ENCODE results near the gene AGO1. TPM values are rescaled to one million over a fixed set of nuclear protein-coding genes. Genes with fewer than 3 reads are reported as not detected.

Gene AGO1
- total RNA-seq, 2 experiments from 2014 or later = 33.0 to 34.2 TPM

DNA sequence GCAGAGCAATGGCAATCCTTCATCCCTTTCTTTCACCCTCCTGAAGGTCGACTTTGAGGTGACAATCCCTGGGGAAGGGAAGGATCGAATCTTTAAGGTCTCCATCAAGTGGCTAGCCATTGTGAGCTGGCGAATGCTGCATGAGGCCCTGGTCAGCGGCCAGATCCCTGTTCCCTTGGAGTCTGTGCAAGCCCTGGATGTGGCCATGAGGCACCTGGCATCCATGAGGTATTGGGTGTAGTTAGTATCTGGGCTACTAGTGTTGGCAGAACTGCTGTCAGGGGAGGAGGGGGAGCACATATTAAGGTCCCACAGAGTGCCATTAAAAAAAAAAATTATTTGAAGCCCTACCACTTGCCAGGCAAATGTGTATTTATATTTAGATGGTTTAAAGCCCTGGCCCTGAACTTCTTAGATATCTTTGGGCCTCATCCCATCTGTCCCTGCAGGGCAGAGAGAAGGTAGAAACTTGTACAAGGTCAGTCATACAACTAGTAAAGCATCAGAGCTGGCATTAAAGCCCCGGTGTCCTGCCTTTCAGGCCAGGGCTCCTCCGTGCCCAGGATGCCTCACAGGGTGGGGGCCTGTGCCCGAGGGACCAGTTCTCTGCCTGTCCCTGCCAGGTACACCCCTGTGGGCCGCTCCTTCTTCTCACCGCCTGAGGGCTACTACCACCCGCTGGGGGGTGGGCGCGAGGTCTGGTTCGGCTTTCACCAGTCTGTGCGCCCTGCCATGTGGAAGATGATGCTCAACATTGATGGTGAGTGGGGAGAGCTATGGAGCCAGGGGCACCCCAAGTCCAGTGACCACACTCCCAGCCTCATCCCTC is 10.3 kb downstream of the AGO1 start:
- CTCF ChIA-PET = interaction anchor here (1.9 kb wide), 1 partner anchor 10 kb away, joined by 7 read pairs; the partner anchor contains the start of gene AGO1
- no peaks in the 10 kb centered on the region for H3K27me3 Mint-ChIP-seq

DNA sequence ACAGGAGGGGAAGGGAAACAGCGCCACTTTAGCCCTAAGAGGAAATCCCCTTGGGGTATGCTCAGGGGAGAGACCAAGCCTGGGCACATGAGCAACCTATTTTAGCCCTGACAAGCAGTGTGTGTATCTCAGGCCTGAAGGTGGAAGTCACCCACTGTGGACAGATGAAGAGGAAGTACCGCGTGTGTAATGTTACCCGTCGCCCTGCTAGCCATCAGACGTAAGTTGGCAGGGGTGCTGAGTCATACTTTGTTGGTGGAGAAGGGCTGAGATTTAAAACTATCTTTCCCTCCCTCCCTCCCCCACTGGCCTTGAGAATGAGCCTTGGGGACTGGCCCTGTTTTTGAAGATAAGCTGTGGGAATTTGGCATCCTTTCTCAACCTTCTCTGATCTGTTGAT is 11.2 kb downstream of the AGO1 start:
- ChIA-PET CTCF (interaction anchor here (1.3 kb wide), 1 partner anchor 10 kb away, joined by 3 read pairs; no protein-coding TSS in a partner anchor), POLR2A (no interaction called here)
- peaks cover 3% of the 10 kb centered on the region for H3K4me1 Mint-ChIP-seq (ENCODE audit: low read depth)
- DNase-seq = no peak
- peak overlapping the region; percentile 36 for H3K27ac Mint-ChIP-seq
- TF ChIP-seq, protein P1, sequence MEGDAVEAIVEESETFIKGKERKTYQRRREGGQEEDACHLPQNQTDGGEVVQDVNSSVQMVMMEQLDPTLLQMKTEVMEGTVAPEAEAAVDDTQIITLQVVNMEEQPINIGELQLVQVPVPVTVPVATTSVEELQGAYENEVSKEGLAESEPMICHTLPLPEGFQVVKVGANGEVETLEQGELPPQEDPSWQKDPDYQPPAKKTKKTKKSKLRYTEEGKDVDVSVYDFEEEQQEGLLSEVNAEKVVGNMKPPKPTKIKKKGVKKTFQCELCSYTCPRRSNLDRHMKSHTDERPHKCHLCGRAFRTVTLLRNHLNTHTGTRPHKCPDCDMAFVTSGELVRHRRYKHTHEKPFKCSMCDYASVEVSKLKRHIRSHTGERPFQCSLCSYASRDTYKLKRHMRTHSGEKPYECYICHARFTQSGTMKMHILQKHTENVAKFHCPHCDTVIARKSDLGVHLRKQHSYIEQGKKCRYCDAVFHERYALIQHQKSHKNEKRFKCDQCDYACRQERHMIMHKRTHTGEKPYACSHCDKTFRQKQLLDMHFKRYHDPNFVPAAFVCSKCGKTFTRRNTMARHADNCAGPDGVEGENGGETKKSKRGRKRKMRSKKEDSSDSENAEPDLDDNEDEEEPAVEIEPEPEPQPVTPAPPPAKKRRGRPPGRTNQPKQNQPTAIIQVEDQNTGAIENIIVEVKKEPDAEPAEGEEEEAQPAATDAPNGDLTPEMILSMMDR (IDR thresholded peaks at IDR 0.05) = no peak
- no peaks in the 10 kb centered on the region for H3K27me3 Mint-ChIP-seq
- H3K9me3 Mint-ChIP-seq = no peaks in the 10 kb centered on the region
- intact Hi-C loops (cut with micrococcal nuclease) = no loop called here
- no peak overlapping the region for H3K4me3 Mint-ChIP-seq
- peaks cover 26% of the 10 kb centered on the region for H3K36me3 Mint-ChIP-seq (ENCODE audit: low read depth)
- peak; percentile 45 for ATAC-seq

More for the DNA sequence above, 10.3 kb downstream of the AGO1 start:
- TF ChIP-seq, protein P1 (IDR thresholded peaks at IDR 0.05) = no peak
- no peak for ATAC-seq
- intact Hi-C loops (cut with micrococcal nuclease) = no loop called here
- no peak overlapping the region for H3K27ac Mint-ChIP-seq
- H3K4me1 Mint-ChIP-seq (ENCODE audit: low read depth) = peaks cover 3% of the 10 kb centered on the region
- no peak overlapping the region for H3K4me3 Mint-ChIP-seq
- DNase-seq = no peak
- H3K9me3 Mint-ChIP-seq = no peaks in the 10 kb centered on the region
- H3K36me3 Mint-ChIP-seq (ENCODE audit: low read depth) = peaks cover 26% of the 10 kb centered on the region
- POLR2A ChIA-PET = no interaction called here

DNA sequence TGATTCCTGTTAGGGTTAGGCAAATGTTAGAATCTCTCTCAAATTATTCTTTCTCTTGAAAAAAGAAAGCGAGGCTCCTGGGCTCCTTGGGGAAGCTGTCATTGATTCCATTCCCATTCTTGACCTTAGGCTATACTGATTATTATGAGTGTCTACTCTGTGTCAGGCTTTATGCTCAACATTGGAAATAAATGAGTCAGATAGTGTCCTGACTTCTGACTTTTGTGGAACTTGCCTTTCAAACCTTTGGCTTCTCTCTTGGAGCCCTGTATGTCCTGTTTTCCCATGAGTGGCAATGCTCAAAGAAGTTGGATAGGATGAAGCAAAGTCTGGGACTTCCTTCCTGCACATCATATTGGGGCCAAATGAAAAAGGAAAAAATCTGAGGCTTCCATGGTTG is 11.6 kb downstream of the AGO1 start:
- ATAC-seq (no peak), DNase-seq (no peak)
- intact Hi-C loops (cut with micrococcal nuclease) = no loop called here
- Mint-ChIP-seq H3K4me3 (no peak overlapping the region), H3K27me3 (no peaks in the 10 kb centered on the region), H3K9me3 (no peaks in the 10 kb centered on the region), H3K4me1 (ENCODE audit: low read depth) (peaks cover 3% of the 10 kb centered on the region), H3K27ac (peak overlapping the region; percentile 36), H3K36me3 (ENCODE audit: low read depth) (peaks cover 27% of the 10 kb centered on the region)
- ChIA-PET CTCF (interaction anchor here (1.3 kb wide), 1 partner anchor 10 kb away, joined by 3 read pairs; no protein-coding TSS in a partner anchor), POLR2A (no interaction called here)
- TF ChIP-seq, protein P1 (IDR thresholded peaks at IDR 0.05) = no peak

DNA sequence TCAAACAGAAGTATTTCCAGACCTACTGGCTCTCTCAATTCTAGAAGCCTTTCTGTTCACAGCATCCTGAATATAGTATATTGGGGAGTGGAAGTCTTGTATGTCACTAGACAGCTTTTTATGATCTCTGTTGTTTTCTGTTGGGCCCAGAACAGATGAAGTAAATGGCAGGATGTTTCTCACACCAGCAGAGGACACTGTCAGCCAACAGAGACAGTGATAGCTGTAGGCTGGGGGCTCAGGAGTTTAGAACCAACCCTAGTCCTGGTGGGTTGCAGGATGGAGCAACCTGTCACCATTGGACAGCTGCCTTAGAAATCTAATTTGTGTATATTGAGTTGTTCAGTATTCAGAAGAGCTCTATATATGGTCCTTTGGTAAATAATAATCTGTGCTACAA is 16.9 kb downstream of the AGO1 start:
- no peaks in the 10 kb centered on the region for H3K9me3 Mint-ChIP-seq
- ChIA-PET CTCF (interaction anchor here (1.4 kb wide), 1 partner anchor 16 kb away, joined by 5 read pairs; the partner anchor contains the start of gene AGO1), POLR2A (no interaction called here)
- TF ChIP-seq, protein P1 (IDR thresholded peaks at IDR 0.05) = no peak
- H3K4me3 Mint-ChIP-seq = no peak overlapping the region
- H3K36me3 Mint-ChIP-seq (ENCODE audit: low read depth) = peaks cover 33% of the 10 kb centered on the region
- intact Hi-C loops (cut with micrococcal nuclease) = no loop called here
- ATAC-seq (no peak), DNase-seq (no peak)
- no peak overlapping the region for H3K27ac Mint-ChIP-seq
- no peaks in the 10 kb centered on the region for H3K4me1 Mint-ChIP-seq (ENCODE audit: low read depth)
- no peaks in the 10 kb centered on the region for H3K27me3 Mint-ChIP-seq

DNA sequence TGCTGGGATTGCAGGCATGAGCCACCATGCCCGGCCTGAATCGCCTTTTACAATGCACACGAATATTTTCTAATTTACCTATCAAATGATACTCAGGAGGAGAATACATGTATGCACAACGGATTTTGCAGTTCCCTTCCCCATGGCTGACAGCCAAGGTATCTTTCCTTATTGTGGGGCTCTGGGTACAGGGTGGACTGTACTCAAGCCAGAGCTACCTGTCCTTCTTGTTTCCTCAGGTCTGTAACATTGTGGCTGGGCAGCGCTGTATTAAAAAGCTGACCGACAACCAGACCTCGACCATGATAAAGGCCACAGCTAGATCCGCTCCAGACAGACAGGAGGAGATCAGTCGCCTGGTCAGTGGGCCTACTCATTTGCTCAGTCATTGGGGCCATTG is 18.2 kb downstream of the AGO1 start:
- H3K9me3 Mint-ChIP-seq = no peaks in the 10 kb centered on the region
- intact Hi-C loops (cut with micrococcal nuclease) = no loop called here
- POLR2A ChIA-PET = no interaction called here
- TF ChIP-seq, protein P1 (IDR thresholded peaks at IDR 0.05) = no peak
- no peaks in the 10 kb centered on the region for H3K4me1 Mint-ChIP-seq (ENCODE audit: low read depth)
- no peak overlapping the region for H3K27ac Mint-ChIP-seq
- peaks cover 32% of the 10 kb centered on the region for H3K36me3 Mint-ChIP-seq (ENCODE audit: low read depth)
- DNase-seq = no peak
- no peaks in the 10 kb centered on the region for H3K27me3 Mint-ChIP-seq
- CTCF ChIA-PET = interaction anchor here (1.3 kb wide), 1 partner anchor 74 kb away, joined by 4 read pairs; no protein-coding TSS in a partner anchor
- no peak overlapping the region for H3K4me3 Mint-ChIP-seq
- no peak for ATAC-seq
